SK-N-SH (cell line): Measurements from ENCODE around the gene RANBP9. TPM values are rescaled to one million over a fixed set of nuclear protein-coding genes. Genes with fewer than 3 reads are reported as not detected.

Source experiments
- CTCF ChIA-PET: fragments of 300-600, 350-600 bp; formaldehyde crosslinking; extraction: SDS; loops from one replicate; lab custom pipeline; 2021; lab: Yijun Ruan, JAX
- POLR2A ChIA-PET: fragments of 350-600 bp; sonication (Branson Sonifier 250); formaldehyde crosslinking; extraction: SDS; loops from one replicate; lab custom pipeline; 2020; ENCODE audit warnings: antibody characterized with exemption, inconsistent platforms; lab: Yijun Ruan, JAX
- DNase-seq: peaks from one replicate; pipeline ENCODE4 v3.0.0; 2012
- H2AFZ ChIP-seq: fragments of 200-600 bp; sonication (generic); 2 replicates; pipeline ENCODE4 v1.8.1; 2016; ENCODE audit warnings: antibody characterized with exemption, mild to moderate bottlenecking, low read depth
- H3F3A ChIP-seq: fragments of 200-600 bp; sonication (generic); replicated peaks from 2 replicates; pipeline ENCODE3; 2016; ENCODE audit warnings: antibody characterized with exemption, mild to moderate bottlenecking; ENCODE audit not compliant: insufficient read depth
- H3K27ac ChIP-seq, 2 experiments: fragments of 200-500 bp in 1 of 2; fragments of 200-600 bp in 1 of 2; sonication (Bioruptor generic) in 1 of 2; sonication (generic), shearing (Covaris generic) in 1 of 2; 2 replicates each; pipeline versions ENCODE4 v1.5.1 to v1.6.1; 2014 to 2016; ENCODE audit warnings: low read depth in 2 of 2, inconsistent platforms in 1 of 2, low read length in 1 of 2, mild to moderate bottlenecking in 1 of 2, mixed read lengths in 1 of 2
- H3K27me3 ChIP-seq: fragments of 200-600 bp; sonication (generic), shearing (Covaris generic); 2 replicates; pipeline ENCODE4 v1.6.1; 2016; ENCODE audit warnings: mixed run types; ENCODE audit not compliant: insufficient read depth
- H3K36me3 ChIP-seq, 2 experiments: fragments of 200-500 bp in 1 of 2; fragments of 200-600 bp in 1 of 2; sonication (Bioruptor generic) in 1 of 2; sonication (generic) in 1 of 2; replicated peaks in 1 of 2; 2 replicates each; pipeline versions ENCODE3 to v1.5.1; 2014 to 2016; ENCODE audit warnings: low read length in 1 of 2, mild to moderate bottlenecking in 1 of 2; ENCODE audit not compliant: insufficient read depth in 2 of 2, control insufficient read depth in 1 of 2
- H3K4me1 ChIP-seq, 2 experiments: fragments of 200-500 bp in 1 of 2; fragments of 200-600 bp in 1 of 2; sonication (Bioruptor generic) in 1 of 2; sonication (generic), shearing (Covaris generic) in 1 of 2; 2 replicates each; pipeline versions ENCODE4 v1.5.1 to v1.6.1; 2014 to 2016; ENCODE audit warnings: low read depth in 1 of 2, low read length in 1 of 2, mixed run types in 1 of 2; ENCODE audit not compliant: insufficient read depth in 2 of 2, control insufficient read depth in 1 of 2
- H3K4me2 ChIP-seq: fragments of 200-600 bp; sonication (generic), shearing (Covaris generic); 2 replicates; pipeline ENCODE4 v1.6.1; 2017; ENCODE audit warnings: mixed run types
- H3K4me3 ChIP-seq, 2 experiments: fragments of 200-500 bp in 1 of 2; fragments of 200-600 bp in 1 of 2; sonication (Bioruptor generic) in 1 of 2; sonication (generic), shearing (Covaris generic) in 1 of 2; 2 replicates each; pipeline versions ENCODE4 v1.5.1 to v1.8.1; 2014 to 2016; ENCODE audit warnings: low read depth in 2 of 2, inconsistent platforms in 1 of 2, low read length in 1 of 2, mild to moderate bottlenecking in 1 of 2, mixed read lengths in 1 of 2, moderate library complexity in 1 of 2
- H3K79me2 ChIP-seq: fragments of 200-600 bp; sonication (generic); 2 replicates; pipeline ENCODE4 v1.8.1; 2017; ENCODE audit warnings: mild to moderate bottlenecking; ENCODE audit not compliant: insufficient read depth
- H3K9ac ChIP-seq: fragments of 200-600 bp; sonication (generic); 2 replicates; pipeline ENCODE4 v1.6.1; 2017; ENCODE audit warnings: mixed run types
- H3K9me2 ChIP-seq: fragments of 200-600 bp; sonication (generic); 2 replicates; pipeline ENCODE4 v1.6.1; 2017; ENCODE audit warnings: mixed run types
- H3K9me3 ChIP-seq: fragments of 200-600 bp; sonication (generic); 2 replicates; pipeline ENCODE4 v1.6.1; 2017; ENCODE audit warnings: mixed run types, mild to moderate bottlenecking, moderate library complexity
- H4K20me1 ChIP-seq: fragments of 200-600 bp; sonication (generic); 2 replicates; pipeline ENCODE4 v1.6.1; 2017; ENCODE audit warnings: mild to moderate bottlenecking, mixed run types; ENCODE audit not compliant: insufficient read depth
- CHD2 ChIP-seq: fragments of 150-350 bp; IDR thresholded peaks from 2 replicates; pipeline ENCODE4 v1.6.1; 2018; ENCODE audit warnings: low read length; ENCODE audit not compliant: partially characterized antibody
- CTCF ChIP-seq: fragments of 200-600 bp; sonication (generic); IDR thresholded peaks from 2 replicates; pipeline ENCODE4 v1.6.1; 2017; ENCODE audit warnings: antibody characterized with exemption, mild to moderate bottlenecking, moderate library complexity
- ELF1 ChIP-seq: IDR thresholded peaks from 2 replicates; pipeline ENCODE4 v1.4.0; 2012
- EP300 ChIP-seq, 2 experiments: IDR thresholded peaks; 2 replicates each; pipeline versions ENCODE4 v1.4.0 to v1.6.1; 2012; ENCODE audit warnings: borderline replicate concordance in 1 of 2, low read depth in 1 of 2, low read length in 1 of 2
- GATA2 ChIP-seq: sonication (generic); formaldehyde crosslinking; IDR thresholded peaks from 2 replicates; pipeline ENCODE4 v1.5.0; 2020; ENCODE audit warnings: mild to moderate bottlenecking, missing genetic modification reagents
- JUND ChIP-seq: IDR thresholded peaks from 2 replicates; pipeline ENCODE4 v1.4.0; 2012
- NFIC ChIP-seq: IDR thresholded peaks from 2 replicates; pipeline ENCODE4 v1.4.0; 2012; ENCODE audit warnings: borderline replicate concordance
- POLR2AphosphoS5 ChIP-seq: IDR thresholded peaks from 2 replicates; pipeline ENCODE4 v1.6.1; 2012; ENCODE audit warnings: low read depth, low read length
- SIN3A ChIP-seq: IDR thresholded peaks from 2 replicates; pipeline ENCODE4 v1.6.1; 2012; ENCODE audit warnings: low read depth, mild to moderate bottlenecking, low read length, moderate library complexity, borderline replicate concordance
- TAF1 ChIP-seq: IDR thresholded peaks from 2 replicates; pipeline ENCODE4 v1.6.1; 2012; ENCODE audit warnings: low read depth, mild to moderate bottlenecking, low read length, moderate library complexity, borderline replicate concordance
- WGBS: methylation state at CpG from one replicate; pipeline ENCODE4 v1.1.6; 2017; ENCODE audit warnings: low lambda C conversion rate; 5-methylcytosine and 5-hydroxymethylcytosine counted together
- polyA plus RNA-seq, 3 experiments: library from polyadenylated mRNA; depleted of rRNA; stranded (reverse); fragments of >200 nt; gene quantifications; 2 replicates each; pipeline ENCODE4 v1.2.3, GENCODE V29; 2012
- TF ChIP-seq, protein P1 (sequence below): IDR thresholded peaks from 2 replicates; pipeline ENCODE4 v1.6.1; 2012; ENCODE audit warnings: mild to moderate bottlenecking, low read depth, low read length, moderate library complexity

Gene RANBP9
- polyA plus RNA-seq, 1 of the 3 experiments (the other 2 are of a cell fraction), result 20.4 TPM

GRCh38 chr6:13682346-13682745, 29.3 kb downstream of the RANBP9 start:
- H3K79me2 ChIP-seq, result peaks cover 97% of the 10 kb centered on the region
- POLR2A ChIA-PET, result no interaction called here
- peaks cover 4 to 45% of the 10 kb centered on the region in 2 experiments for H3K36me3 ChIP-seq

DNA sequence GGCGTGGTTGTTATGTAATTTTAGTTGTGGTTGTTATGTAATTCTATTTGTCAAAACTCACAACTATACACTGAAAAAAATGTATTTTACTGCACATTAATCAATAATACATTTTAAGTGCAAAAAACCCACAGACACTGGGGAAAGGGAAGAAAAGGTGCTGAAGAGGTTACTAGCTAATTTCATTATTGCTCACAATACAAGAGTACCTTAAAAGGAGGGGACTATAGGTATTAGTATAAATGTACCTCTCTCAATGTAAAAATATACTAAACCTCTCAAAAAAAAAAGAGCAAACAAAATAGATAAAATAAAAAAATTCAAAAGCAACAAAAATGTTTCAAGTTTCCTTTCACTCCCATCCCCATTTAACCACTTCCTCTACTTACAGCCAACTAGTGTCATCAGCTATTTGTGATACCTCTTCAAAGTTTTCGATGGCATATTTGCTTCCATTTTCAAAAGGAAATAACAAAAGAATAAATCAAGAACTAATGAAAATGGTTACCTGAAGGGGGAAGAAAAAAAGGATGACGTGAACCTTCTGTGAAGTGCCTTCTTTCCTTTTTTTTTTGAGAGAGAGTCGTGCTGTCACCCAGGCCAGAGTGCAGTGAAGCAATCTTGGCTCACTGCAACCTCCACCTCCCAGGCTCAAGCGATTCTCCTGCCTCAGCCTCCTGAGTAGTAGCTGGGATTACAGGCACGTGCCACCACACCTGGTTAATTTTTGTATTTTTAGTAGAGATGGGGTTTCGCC, 30.2 kb downstream of the RANBP9 start:
- H3K4me3 ChIP-seq, result no peak overlapping the region
- H3K4me1 ChIP-seq, result peaks cover 0 to 3% of the 10 kb centered on the region in 2 experiments; a peak in 2 of 4 replicates
- POLR2A ChIA-PET, result no interaction called here
- H3K27ac ChIP-seq, result no peak overlapping the region
- H3K9me3 ChIP-seq, result peaks cover 12% of the 10 kb centered on the region; the same call in 1 of the 2 replicates
- TF ChIP-seq, protein P1, sequence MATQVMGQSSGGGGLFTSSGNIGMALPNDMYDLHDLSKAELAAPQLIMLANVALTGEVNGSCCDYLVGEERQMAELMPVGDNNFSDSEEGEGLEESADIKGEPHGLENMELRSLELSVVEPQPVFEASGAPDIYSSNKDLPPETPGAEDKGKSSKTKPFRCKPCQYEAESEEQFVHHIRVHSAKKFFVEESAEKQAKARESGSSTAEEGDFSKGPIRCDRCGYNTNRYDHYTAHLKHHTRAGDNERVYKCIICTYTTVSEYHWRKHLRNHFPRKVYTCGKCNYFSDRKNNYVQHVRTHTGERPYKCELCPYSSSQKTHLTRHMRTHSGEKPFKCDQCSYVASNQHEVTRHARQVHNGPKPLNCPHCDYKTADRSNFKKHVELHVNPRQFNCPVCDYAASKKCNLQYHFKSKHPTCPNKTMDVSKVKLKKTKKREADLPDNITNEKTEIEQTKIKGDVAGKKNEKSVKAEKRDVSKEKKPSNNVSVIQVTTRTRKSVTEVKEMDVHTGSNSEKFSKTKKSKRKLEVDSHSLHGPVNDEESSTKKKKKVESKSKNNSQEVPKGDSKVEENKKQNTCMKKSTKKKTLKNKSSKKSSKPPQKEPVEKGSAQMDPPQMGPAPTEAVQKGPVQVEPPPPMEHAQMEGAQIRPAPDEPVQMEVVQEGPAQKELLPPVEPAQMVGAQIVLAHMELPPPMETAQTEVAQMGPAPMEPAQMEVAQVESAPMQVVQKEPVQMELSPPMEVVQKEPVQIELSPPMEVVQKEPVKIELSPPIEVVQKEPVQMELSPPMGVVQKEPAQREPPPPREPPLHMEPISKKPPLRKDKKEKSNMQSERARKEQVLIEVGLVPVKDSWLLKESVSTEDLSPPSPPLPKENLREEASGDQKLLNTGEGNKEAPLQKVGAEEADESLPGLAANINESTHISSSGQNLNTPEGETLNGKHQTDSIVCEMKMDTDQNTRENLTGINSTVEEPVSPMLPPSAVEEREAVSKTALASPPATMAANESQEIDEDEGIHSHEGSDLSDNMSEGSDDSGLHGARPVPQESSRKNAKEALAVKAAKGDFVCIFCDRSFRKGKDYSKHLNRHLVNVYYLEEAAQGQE, result no peak
- TF ChIP-seq NFIC (no peak), GATA2 (CRISPR knock-in tag) (no peak), POLR2AphosphoS5 (no peak)
- H3K9me2 ChIP-seq, result no peaks in the 10 kb centered on the region; the same call in 1 of the 2 replicates
- 90% methylated on average over 7 of the region's 7 CpGs for WGBS
- H3K27me3 ChIP-seq, result no peaks in the 10 kb centered on the region
- CTCF ChIA-PET, result interaction anchor here (1.1 to 1.2 kb wide), 2 partner anchors 9 to 88 kb away, joined by 3 read pairs; no protein-coding TSS in a partner anchor
- peaks cover 5% of the 10 kb centered on the region; the same call in 1 of the 2 replicates for H4K20me1 ChIP-seq
- DNase-seq, result no peak
- no peak overlapping the region for H3K4me2 ChIP-seq
- peaks cover 6% of the 10 kb centered on the region for H3F3A ChIP-seq
- peaks cover 97% of the 10 kb centered on the region for H3K79me2 ChIP-seq
- no peak overlapping the region for H3K9ac ChIP-seq
- H2AFZ ChIP-seq, result no peak overlapping the region
- peaks cover 4 to 52% of the 10 kb centered on the region in 2 experiments for H3K36me3 ChIP-seq

More at GRCh38 chr6:13682346-13682745, 29.3 kb downstream of the RANBP9 start:
- Histone ChIP-seq H3K4me1 (peaks cover 0 to 3% of the 10 kb centered on the region in 2 experiments; a peak in 2 of 4 replicates), H3F3A (peaks cover 6% of the 10 kb centered on the region), H3K4me2 (no peak overlapping the region), H2AFZ (no peak overlapping the region), H3K4me3 (no peak overlapping the region), H3K27me3 (no peaks in the 10 kb centered on the region), H3K9me3 (peaks cover 12% of the 10 kb centered on the region; the same call in 1 of the 2 replicates), H3K9me2 (no peaks in the 10 kb centered on the region; the same call in 1 of the 2 replicates), H3K9ac (no peak overlapping the region), H3K27ac (no peak overlapping the region), H4K20me1 (peaks cover 12% of the 10 kb centered on the region)
- CTCF ChIA-PET, result interaction anchor here (1.2 kb wide), 1 partner anchor 88 kb away, joined by 3 read pairs; no protein-coding TSS in a partner anchor
- WGBS, result 98% methylated on average over 6 of the region's 6 CpGs
- no peak for DNase-seq
- TF ChIP-seq JUND (no peak), CTCF (no peak), EP300 (IDR thresholded peaks at IDR 0.05; ENCODE audit: borderline replicate concordance in 1 of 2, low read depth in 1 of 2, low read length in 1 of 2) (no peak), ELF1 (no peak), SIN3A (no peak), CHD2 (no peak), TAF1 (no peak)
